CD14-positive monocyte (primary cell): ENCODE results near the gene MTTP. TPM values are rescaled to one million over a fixed set of nuclear protein-coding genes. Genes with fewer than 3 reads are reported as not detected.

Source experiments
- DNase-seq, 3 donors: peaks; one replicate each; pipeline ENCODE4 v3.0.0-alpha.2; 2011 to 2022
- H2AFZ ChIP-seq: 2 replicates; pipeline ENCODE4 v1.6.0; 2012; ENCODE audit warnings: mild to moderate bottlenecking, low read depth, low read length, inconsistent platforms; ENCODE audit not compliant: insufficient read depth, poor library complexity, severe bottlenecking
- H3K27ac ChIP-seq, 2 donors: 1 replicate in 1 of 2; 2 replicates in 1 of 2; pipeline ENCODE4 v1.5.1; 2012 to 2013; ENCODE audit warnings: low read length in 2 of 2, control low read depth in 1 of 2, inconsistent platforms in 1 of 2, low read depth in 1 of 2, mild to moderate bottlenecking in 1 of 2
- H3K27me3 ChIP-seq, 2 donors: one replicate each; pipeline versions ENCODE4 v1.6.0 to v1.6.1; 2011 to 2013; ENCODE audit warnings: low read length in 2 of 2; ENCODE audit not compliant: control insufficient read depth in 2 of 2, insufficient read depth in 2 of 2
- H3K36me3 ChIP-seq, 2 donors: replicated peaks in 1 of 2; 1 replicate in 1 of 2; 2 replicates in 1 of 2; pipeline versions ENCODE4 v1.5.1 to v1.6.1; 2012 to 2013; ENCODE audit warnings: low read length in 2 of 2, control low read depth in 1 of 2, inconsistent platforms in 1 of 2, mild to moderate bottlenecking in 1 of 2; ENCODE audit not compliant: insufficient read depth in 2 of 2, control insufficient read depth in 1 of 2
- H3K4me1 ChIP-seq, 2 donors: 1 replicate in 1 of 2; 2 replicates in 1 of 2; pipeline versions ENCODE4 v1.5.1 to v1.6.1; 2012 to 2013; ENCODE audit warnings: low read length in 2 of 2, control low read depth in 1 of 2, inconsistent platforms in 1 of 2, mild to moderate bottlenecking in 1 of 2, moderate library complexity in 1 of 2; ENCODE audit not compliant: insufficient read depth in 2 of 2, control insufficient read depth in 1 of 2
- H3K4me2 ChIP-seq: replicated peaks from 2 replicates; pipeline ENCODE3; 2012; ENCODE audit warnings: low read length, moderate library complexity, mild to moderate bottlenecking; ENCODE audit not compliant: poor library complexity, severe bottlenecking; ENCODE audit errors: extremely low read depth
- H3K4me3 ChIP-seq, 3 experiments: fragments of 200-600 bp in 1 of 3; sonication (generic) in 1 of 3; replicated peaks in 1 of 3; 1 replicate in 2 of 3; 2 replicates in 1 of 3; pipeline ENCODE4 v1.5.1; 2011 to 2013; ENCODE audit warnings: low read length in 3 of 3, mild to moderate bottlenecking in 3 of 3, control low read depth in 2 of 3, low read depth in 2 of 3, inconsistent platforms in 1 of 3, moderate library complexity in 1 of 3
- H3K79me2 ChIP-seq: 2 replicates; pipeline ENCODE4 v1.6.0; 2012; ENCODE audit warnings: mild to moderate bottlenecking, control low read depth, inconsistent platforms, low read length, moderate library complexity; ENCODE audit not compliant: insufficient read depth
- H3K9ac ChIP-seq: 2 replicates; pipeline ENCODE4 v1.6.0; 2017; ENCODE audit warnings: low read length, mild to moderate bottlenecking; ENCODE audit not compliant: insufficient read depth, poor library complexity, severe bottlenecking
- H3K9me3 ChIP-seq, 2 donors: replicated peaks in 1 of 2; 1 replicate in 1 of 2; 2 replicates in 1 of 2; pipeline versions ENCODE4 v1.5.1 to v1.6.1; 2012 to 2013; ENCODE audit warnings: low read length in 2 of 2, control low read depth in 1 of 2; ENCODE audit not compliant: control insufficient read depth in 1 of 2, insufficient read depth in 1 of 2
- H4K20me1 ChIP-seq: 2 replicates; pipeline ENCODE4 v1.6.0; 2012; ENCODE audit warnings: mild to moderate bottlenecking, low read length, control low read depth, moderate library complexity; ENCODE audit not compliant: insufficient read depth
- H3K27ac Mint-ChIP-seq, 7 donors: one replicate each; pipeline ENCODE4 v1.8.0; 2020; ENCODE audit warnings: mild to moderate bottlenecking in 7 of 7, mixed read lengths in 7 of 7, moderate library complexity in 6 of 7, inconsistent platforms in 2 of 7
- H3K27me3 Mint-ChIP-seq, 3 donors: one replicate each; pipeline ENCODE4 v1.8.0; 2021 to 2022; ENCODE audit warnings: low read depth in 3 of 3, mild to moderate bottlenecking in 3 of 3, mixed read lengths in 3 of 3, moderate library complexity in 3 of 3, inconsistent platforms in 1 of 3
- H3K36me3 Mint-ChIP-seq, 2 donors: one replicate each; pipeline ENCODE4 v1.8.0; 2020; ENCODE audit warnings: mixed read lengths in 2 of 2, inconsistent platforms in 1 of 2, mild to moderate bottlenecking in 1 of 2
- H3K4me1 Mint-ChIP-seq: one replicate; pipeline ENCODE4 v1.8.0; 2020; ENCODE audit warnings: mild to moderate bottlenecking, mixed read lengths
- H3K4me3 Mint-ChIP-seq, 2 donors: one replicate each; pipeline ENCODE4 v1.8.0; 2020; ENCODE audit warnings: mild to moderate bottlenecking in 2 of 2, mixed read lengths in 2 of 2, moderate library complexity in 1 of 2
- H3K9me3 Mint-ChIP-seq, 7 donors: one replicate each; pipeline ENCODE4 v1.8.0; 2020 to 2022; ENCODE audit warnings: mixed read lengths in 7 of 7, mild to moderate bottlenecking in 6 of 7, moderate library complexity in 6 of 7, inconsistent platforms in 2 of 7
- CTCF ChIP-seq: fragments of 200-600 bp; IDR thresholded peaks from one replicate; pipeline ENCODE4 v1.8.0; 2022; ENCODE audit warnings: antibody characterized with exemption, mild to moderate bottlenecking
- WGBS: methylation state at CpG from one replicate; pipeline ENCODE4 v1.1.5; 2013; ENCODE audit warnings: missing lambda C conversion rate; ENCODE audit not compliant: insufficient coverage; 5-methylcytosine and 5-hydroxymethylcytosine counted together
- intact Hi-C, 2 donors: fragments of 100-400 bp; cut with micrococcal nuclease; formaldehyde crosslinking; loops; one replicate each; pipeline versions ENCODE4 v1.15.0 to v1.15.1; 2023
- polyA plus RNA-seq, 3 donors: library from polyadenylated mRNA; depleted of rRNA in 1 of 3; unstranded in 2 of 3; stranded (reverse) in 1 of 3; fragments of 300-500 nt in 2 of 3; fragments of >200 nt in 1 of 3; fragmentation: Illumina TruSeq in 2 of 3; gene quantifications; 1 replicate in 2 of 3; 2 replicates in 1 of 3; pipeline ENCODE4 v1.2.3, GENCODE V29; 2012 to 2021

Gene MTTP
- polyA plus RNA-seq, 3 donors, result not detected

DNA sequence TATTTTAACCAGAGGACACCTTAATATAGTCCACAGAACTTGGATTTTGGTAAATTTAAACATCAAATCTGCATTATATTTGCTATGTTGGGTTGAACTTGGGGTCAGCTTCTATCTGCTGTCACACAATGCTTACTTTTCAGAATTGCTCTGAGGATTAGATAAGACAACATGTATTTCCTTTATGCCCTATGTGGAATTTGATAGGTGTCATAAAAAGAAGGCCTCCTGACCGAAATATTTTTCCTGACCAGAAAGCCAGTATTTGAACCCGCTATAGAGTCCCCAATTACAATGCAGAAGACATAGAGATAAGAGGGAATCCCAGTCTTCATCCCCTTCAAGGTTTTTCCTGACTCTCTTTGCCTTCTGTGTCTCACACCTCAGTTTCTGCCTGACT is 4.1 kb downstream of the MTTP start:
- Mint-ChIP-seq H3K4me3 (no peak overlapping the region), H3K27me3 (peaks cover 0 to 4% (median 3%) of the 10 kb centered on the region in 3 donors), H3K27ac (no peak overlapping the region), H3K9me3 (peaks cover 0 to 2% (median 0%) of the 10 kb centered on the region in 7 donors), H3K4me1 (peaks cover 6% of the 10 kb centered on the region), H3K36me3 (no peaks in the 10 kb centered on the region)
- Histone ChIP-seq H3K9me3 (no peaks in the 10 kb centered on the region), H3K36me3 (no peaks in the 10 kb centered on the region), H3K4me1 (peaks cover 0 to 4% of the 10 kb centered on the region in 2 donors), H3K27me3 (peaks cover 0 to 2% of the 10 kb centered on the region in 2 donors), H3K27ac (no peak overlapping the region), H3K4me3 (no peak overlapping the region), H3K9ac (no peak overlapping the region), H3K4me2 (no peak overlapping the region), H4K20me1 (no peaks in the 10 kb centered on the region), H3K79me2 (no peaks in the 10 kb centered on the region), H2AFZ (no peak overlapping the region)
- no peak for TF ChIP-seq CTCF
- WGBS, result no CpG with 5 or more reads among the region's 2 CpGs
- DNase-seq, result no peak
- intact Hi-C loops, result no loop called here

DNA sequence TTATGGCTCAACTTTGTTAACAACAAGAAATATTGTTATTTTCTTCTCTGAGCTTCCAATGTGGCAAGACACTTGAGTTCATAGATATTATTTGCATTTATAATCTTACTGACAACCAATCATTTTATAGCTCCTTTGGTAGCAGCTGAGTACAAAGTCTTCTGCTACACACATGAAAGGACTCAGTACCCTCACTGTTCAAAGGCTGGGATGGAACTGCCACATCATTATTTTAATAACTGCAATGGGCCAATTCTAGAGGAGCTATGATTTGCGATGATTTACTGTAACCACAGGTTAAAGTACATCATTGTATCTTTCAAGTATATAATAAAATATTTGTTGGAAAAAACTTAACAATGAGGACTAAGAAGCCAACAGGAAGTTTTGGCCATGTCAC is 10.9 kb downstream of the MTTP start:
- no peaks in the 10 kb centered on the region for H3K4me1 ChIP-seq
- TF ChIP-seq CTCF, result no peak
- no peak overlapping the region for H2AFZ ChIP-seq
- peaks cover 0 to 2% of the 10 kb centered on the region in 2 donors for H3K27me3 ChIP-seq
- no peak overlapping the region for H3K27ac Mint-ChIP-seq
- no peaks in the 10 kb centered on the region for H4K20me1 ChIP-seq
- H3K79me2 ChIP-seq, result no peaks in the 10 kb centered on the region
- no peak overlapping the region for H3K4me3 ChIP-seq
- no peak overlapping the region for H3K4me2 ChIP-seq
- no peaks in the 10 kb centered on the region for H3K4me1 Mint-ChIP-seq
- no peaks in the 10 kb centered on the region for H3K36me3 Mint-ChIP-seq
- WGBS, result no CpG with 5 or more reads among the region's 1 CpG
- H3K9me3 Mint-ChIP-seq, result peaks cover 0 to 2% (median 0%) of the 10 kb centered on the region in 7 donors
- H3K9me3 ChIP-seq, result no peaks in the 10 kb centered on the region
- no peak overlapping the region for H3K9ac ChIP-seq
- H3K27me3 Mint-ChIP-seq, result peaks cover 0 to 6% (median 4%) of the 10 kb centered on the region in 3 donors
- no peak overlapping the region for H3K4me3 Mint-ChIP-seq
- no peaks in the 10 kb centered on the region for H3K36me3 ChIP-seq
- no peak for DNase-seq
- no peak overlapping the region for H3K27ac ChIP-seq
- intact Hi-C loops, result no loop called here
